Left ventricle myocardium superior (tissue), 1 donor: ENCODE results near the gene DAP. TPM values are rescaled to one million over a fixed set of nuclear protein-coding genes. Genes with fewer than 3 reads are reported as not detected.
"Not testable (repeated sequence)": the region's sequence is repeated elsewhere in the genome, so short reads cannot be mapped to it uniquely, and the experiment has no call there.

Experiments
- ATAC-seq: fragments of 200-7000 bp; cut with Tn5 transposase; one replicate; pipeline ENCODE4 v1.9.1; 2020; ENCODE audit warnings: mild to moderate bottlenecking, moderate library complexity
- DNase-seq: peaks from one replicate; pipeline ENCODE4 v3.0.0-alpha.2; 2020
- intact Hi-C: fragments of 100-400 bp; cut with micrococcal nuclease; formaldehyde crosslinking; loops from one replicate; pipeline ENCODE4 v1.11.0; 2022
- long read RNA-seq: library from polyadenylated mRNA; unstranded; transcript quantifications from one replicate; pipeline ENCODE4 v2.0.0, GENCODE V29; 2021
- total RNA-seq: library from RNA; stranded (reverse); fragmentation: NEBNext Ultra II Directional; extraction: Animal tissue kit (Norgen Biotek cat#: 25700); gene quantifications from one replicate; pipeline ENCODE4 v1.2.1, GENCODE V29; 2021
- donor health status: DM: no; HTN: yes; CAD: no; lungs with severe emphysema.

DAP gene, protein sequence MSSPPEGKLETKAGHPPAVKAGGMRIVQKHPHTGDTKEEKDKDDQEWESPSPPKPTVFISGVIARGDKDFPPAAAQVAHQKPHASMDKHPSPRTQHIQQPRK
- 16.9 TPM for total RNA-seq
- long read RNA-seq, transcript DAP-201 (4 exons, 2,339 nt), result major isoform, 35 of 49 reads
- long read RNA-seq, partial matches to known transcripts, result 2 of 49 reads
- long read RNA-seq, other reads (novel, unspliced or antisense), result 11 of 49 reads

DNA sequence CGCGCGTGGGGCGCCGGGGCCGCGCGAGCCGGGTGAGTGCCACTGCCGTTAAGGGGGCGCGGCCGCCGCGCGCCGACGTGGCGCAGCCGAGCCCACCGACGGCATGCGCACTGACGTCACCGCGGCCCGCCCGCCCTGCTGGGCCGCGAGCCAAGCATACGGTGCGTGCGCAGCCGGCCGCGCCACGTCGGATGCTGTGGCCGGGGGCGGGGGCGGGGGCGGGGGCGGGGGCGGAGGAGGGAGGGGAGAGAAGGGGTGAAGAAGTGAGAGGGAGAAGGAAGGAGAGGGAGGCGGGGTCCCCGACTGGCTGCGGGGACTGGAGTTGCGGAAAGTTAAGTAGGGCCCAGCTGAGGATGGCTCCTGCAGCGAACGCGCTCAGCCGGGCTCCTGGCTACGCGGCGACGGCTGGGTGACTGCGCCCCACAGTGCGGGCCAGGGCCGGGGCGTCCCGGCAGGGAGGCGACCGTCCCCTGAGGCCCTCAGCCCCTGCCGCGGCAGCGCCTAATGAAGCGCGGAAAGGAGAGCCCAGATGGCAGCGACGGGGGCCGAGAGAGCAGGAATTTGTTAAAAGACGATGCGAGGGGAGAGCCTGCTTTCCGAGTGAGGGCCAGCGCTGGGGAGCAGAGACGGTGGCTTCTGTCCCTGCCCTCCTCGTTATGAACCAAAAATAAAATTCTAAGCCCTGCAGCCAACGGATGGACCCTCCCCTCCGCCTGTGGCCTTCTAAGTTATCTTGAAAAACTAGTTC is at the start of gene DAP:
DAP (minus strand) TSS at position 50 of the 748 bp plus-strand sequence. CDS start 166 bp downstream, outside the sequence.
- peak; percentile 90 for ATAC-seq
- intact Hi-C loops, result no loop called here
- peak; percentile 94 for DNase-seq

DNA sequence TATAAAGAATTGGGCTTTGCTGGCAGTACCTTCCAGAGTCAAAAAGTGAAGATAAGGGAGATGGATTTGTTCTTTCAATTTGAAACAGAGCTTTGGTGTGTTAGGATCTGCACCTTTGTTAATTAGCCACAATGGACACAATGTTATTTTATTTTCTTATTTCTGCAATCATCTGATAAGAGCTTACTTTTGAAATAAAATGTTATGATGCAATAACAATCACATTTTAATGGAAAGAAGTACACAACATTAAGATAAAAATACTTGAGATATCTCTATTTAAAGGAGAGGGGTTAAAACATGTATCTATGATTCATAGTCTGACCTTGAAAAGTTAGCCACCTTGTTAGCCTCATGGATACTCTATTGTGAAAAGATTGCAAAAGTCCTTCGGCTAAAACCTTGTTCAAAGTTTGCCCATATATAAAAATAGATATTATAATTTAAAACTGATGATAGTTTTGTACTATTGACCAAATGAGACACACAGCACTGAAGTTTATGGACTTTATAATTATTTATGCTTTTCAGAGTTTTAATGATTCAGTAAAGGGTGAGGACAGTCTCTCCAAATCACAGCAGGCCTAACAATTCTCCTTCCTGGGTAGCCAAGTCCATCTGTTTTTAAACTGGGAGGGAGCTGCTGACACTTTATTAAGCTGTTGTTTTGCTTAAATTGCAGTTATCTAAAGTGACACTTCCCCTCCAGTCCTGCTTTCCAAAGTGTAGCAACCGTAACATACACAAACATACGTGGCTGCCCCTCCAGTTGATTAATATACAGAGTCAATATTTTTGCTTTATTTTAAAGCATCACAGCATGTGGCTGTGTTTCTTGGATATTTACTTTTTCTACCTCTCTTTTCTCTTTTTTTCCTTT is 47.6 kb upstream of the DAP start:
- intact Hi-C loops, result no loop called here
- DNase-seq, result no peak
- no peak for ATAC-seq

DNA sequence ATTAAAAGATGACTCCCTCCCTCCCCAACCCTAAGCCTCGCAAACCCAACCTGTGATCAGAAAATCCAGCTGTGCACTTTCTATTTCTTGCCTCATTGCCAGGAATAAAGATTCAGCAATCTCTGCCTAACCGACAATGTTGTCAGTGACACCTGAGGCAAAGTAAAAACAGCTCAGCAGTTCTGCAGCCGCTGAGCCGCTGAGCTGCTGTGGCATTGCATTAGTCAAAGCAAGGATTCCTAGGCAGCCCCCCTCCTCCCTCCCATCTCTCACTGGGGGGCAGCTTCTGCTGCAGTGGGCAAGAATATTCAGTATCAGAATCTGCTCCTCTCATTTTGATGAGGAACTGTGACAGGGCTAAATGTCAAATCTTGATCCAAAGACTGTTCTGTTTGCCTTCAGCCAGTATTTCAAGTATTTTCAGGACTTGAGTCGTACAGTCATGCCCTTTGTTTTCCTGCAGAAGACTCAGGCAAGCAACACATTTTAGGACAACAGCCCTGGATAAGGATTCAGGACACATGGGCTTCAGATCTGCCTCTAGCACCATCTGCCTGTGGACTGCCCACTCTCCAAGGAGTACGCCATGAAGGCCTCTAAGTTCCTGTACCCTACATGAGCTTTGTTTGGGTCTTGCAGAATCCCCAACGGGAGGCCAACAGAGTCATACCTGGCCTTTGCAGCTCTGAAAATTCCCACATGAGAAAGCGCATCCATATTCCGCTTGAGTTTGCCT is 41.1 kb upstream of the DAP start:
- DNase-seq, result no peak
- ATAC-seq, result peak; percentile 54
- intact Hi-C loops, result no loop called here

DNA sequence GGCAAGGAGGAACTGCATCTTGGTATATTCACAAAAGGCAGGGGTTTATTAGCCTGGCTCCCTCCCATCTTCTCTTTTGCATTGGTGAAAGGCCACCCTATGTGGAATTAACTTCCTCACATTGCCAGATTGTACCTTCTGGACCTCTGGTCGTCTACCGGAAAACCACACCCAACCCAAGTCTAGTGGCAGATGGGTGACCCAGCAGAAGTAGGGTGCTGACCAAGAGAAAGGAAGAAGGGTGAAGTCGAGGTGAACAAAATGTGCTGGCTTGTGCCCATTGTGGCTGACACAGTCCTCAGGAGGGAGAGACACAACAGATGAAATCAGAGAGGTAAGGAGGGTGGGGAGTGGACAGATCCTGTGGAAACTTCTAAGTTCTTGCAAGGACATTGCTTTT is 39.8 kb upstream of the DAP start:
- intact Hi-C loops, result no loop called here
- DNase-seq (no peak), ATAC-seq (no peak)

DNA sequence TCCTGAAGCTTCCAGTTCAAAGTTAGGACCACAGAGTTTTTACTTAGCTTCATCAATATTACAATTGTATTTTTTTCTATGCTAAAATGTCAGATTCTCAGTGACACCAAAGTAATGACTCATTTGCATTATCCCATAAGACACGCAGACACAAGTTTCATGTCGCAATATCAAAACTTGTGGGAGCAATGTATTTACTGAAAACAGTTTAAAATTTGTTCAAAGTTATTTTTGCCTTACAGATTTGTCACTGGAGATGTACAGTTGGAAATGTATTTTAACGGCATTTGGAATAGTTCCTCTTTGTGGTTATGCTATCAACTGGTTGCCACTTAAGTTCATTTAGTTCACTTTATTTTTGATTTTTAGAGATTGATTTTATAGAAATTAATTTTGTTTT is 36.2 kb upstream of the DAP start:
- ATAC-seq (no peak), DNase-seq (no peak)
- intact Hi-C loops, result no loop called here

DNA sequence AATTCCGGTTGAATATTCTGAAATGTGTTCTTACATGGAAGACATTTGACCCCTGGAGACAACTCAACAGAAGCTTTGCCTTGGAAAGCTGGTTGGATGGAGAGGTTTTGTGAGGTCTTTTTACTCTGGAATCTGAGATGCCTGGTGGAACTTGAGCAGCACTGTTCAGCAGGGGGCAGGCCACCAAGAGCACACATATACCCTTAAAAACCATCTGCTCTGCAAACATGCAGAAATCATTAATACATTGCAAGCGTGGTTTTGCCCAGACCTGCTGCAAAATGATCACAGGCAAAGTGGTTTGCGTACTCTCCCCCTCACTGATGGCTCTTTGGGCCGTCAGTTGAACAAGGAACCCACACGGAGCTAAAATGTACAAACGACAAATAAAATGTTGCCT is 32.8 kb upstream of the DAP start:
- intact Hi-C loops, result no loop called here
- DNase-seq, result no peak

DNA sequence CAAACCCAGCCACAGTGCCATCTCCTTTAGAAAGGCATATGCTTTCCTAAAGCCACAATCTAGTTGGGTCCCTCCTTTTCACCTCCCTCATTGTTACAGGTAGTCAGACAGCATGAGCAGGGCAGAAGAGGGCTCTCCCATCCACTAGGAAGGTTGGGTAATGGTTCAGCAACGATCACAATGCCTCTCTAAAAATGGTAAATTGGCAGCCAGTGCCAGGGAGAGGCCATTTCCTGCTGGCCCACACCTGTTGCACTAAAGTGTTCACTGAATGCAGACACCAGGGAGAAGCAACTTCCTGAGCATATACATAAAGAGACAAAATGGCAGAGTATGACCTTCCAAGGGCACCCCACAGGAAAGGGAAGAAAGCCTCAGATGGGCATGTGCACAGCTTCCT is 31.3 kb upstream of the DAP start:
- intact Hi-C loops, result no loop called here
- no peak for ATAC-seq

More for the DNA sequence above, 32.8 kb upstream of the DAP start:
- ATAC-seq, result no peak

DNA sequence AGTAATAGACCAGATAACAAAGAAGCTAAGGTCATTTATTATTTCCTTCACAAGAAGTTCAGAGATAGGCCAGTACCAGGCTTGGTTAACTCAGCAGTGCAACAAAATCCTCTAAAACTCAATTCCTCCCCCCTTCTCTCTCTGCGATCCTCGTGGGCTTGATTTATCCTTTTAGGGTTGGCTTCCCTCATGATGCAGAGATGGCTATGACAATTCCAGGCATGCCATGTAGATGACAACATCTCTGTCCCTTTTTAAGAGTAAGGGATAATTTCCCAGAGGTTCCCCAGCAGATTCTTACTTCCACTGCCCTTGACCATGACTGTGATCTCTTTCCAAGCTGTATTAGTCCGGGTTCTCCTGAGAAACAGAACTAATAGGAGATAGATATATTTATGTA is 28.7 kb upstream of the DAP start:
- intact Hi-C loops, result no loop called here
- DNase-seq (no peak), ATAC-seq (no peak)

More for the DNA sequence above, 31.3 kb upstream of the DAP start:
- no peak for DNase-seq

DNA sequence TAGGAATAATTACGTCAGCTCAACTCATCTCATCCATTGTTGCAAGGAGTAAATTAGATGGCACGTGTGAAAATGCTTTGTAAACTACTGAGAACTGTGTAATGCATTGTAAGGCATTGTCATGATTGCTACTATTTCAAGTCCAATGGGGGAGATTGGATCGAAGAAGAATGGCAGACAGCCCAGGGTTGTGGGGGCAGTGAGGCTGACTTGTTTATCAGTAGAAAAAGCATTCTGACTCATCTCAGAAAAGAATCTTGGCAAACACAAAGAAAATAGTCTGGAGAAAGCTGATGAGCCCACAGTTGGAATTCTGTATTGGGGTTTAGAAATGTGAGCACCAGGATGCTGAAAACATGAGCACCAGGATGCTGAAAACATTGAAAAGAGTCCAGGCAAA is 28.0 kb upstream of the DAP start:
- ATAC-seq, result peak; percentile 31
- DNase-seq, result peak; percentile 54
- intact Hi-C loops, result no loop called here

DNA sequence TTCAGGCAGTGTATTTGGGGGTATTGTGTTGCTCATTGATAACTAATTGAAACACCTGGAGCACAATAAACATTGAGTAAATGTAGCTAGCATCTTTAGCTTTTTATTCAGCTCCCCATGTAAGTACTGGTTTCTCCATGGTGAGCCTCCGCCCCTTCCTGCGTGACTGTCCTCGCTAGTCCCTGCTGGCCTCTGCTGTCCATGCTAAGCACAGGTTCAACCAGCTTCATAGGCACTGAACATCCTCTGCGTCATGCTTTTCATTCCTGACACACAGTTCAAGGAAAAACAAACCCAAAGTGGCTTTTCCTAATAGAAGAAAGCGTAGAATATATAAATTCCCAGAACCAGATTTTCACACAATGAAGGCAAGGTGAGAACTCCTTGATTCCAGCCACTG is 27.3 kb upstream of the DAP start:
- intact Hi-C loops, result no loop called here
- DNase-seq (no peak), ATAC-seq (no peak)

DNA sequence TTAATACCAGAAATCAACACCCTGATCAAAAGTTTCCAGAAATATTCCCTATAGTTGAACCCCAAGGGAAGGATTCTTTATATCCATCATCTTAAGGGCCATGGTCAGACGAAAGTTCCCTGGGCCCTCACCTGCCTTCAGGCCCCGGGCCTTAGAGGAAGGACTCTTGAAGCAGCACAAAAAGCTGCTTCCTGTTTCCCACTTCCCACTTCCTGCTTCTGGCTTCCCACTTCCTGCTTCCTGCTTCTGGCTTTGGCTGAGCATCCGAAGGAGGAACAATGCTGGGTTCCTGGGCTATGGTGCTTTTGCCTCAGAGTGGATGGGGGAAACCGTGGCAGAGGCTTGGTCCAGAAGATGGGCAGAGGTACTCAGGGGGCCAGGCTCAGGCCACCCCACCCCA is 25.8 kb upstream of the DAP start:
- no peak for DNase-seq
- intact Hi-C loops, result no loop called here
- no peak for ATAC-seq

DNA sequence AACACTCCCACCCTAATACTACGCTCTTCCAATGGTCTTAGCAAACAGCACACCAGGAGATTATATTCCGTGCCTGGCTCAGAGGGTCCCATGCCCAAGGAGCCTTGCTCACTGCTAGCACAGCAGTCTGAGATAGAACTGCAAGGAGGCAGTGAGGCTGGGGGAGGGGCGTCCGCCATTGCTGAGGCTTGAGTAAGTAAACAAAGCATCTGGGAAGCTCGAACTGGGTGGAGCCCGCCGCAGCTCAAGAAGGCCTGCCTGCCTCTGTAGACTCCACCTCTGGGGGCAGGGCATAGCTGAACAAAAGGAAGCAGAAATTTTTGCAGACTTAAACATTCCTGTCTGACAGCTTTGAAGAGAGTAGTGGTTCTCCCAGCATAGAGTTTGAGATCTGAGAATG is 19.2 kb upstream of the DAP start:
- intact Hi-C loops, DNase-seq, ATAC-seq: not testable (repeated sequence)

DNA sequence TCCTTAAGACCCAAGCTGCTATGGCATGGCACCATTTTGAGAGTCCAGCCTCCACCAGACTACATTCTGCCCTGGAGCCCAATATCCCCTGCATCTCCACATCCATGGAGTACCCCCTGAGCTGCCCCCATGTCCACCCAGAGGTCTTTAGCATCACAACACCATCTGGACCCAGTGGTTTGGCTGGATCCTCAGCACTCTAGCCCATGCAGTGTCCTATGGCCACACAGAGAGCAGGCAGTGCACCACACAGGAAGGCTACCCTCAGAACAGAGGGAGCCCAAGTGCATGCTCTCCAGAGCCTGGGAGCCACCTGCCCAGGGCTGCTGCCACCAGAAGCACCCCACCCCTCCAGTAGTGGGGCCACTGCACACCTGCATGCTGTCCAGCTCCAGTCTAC is 18.6 kb upstream of the DAP start:
- no peak for ATAC-seq
- intact Hi-C loops, result no loop called here

DNA sequence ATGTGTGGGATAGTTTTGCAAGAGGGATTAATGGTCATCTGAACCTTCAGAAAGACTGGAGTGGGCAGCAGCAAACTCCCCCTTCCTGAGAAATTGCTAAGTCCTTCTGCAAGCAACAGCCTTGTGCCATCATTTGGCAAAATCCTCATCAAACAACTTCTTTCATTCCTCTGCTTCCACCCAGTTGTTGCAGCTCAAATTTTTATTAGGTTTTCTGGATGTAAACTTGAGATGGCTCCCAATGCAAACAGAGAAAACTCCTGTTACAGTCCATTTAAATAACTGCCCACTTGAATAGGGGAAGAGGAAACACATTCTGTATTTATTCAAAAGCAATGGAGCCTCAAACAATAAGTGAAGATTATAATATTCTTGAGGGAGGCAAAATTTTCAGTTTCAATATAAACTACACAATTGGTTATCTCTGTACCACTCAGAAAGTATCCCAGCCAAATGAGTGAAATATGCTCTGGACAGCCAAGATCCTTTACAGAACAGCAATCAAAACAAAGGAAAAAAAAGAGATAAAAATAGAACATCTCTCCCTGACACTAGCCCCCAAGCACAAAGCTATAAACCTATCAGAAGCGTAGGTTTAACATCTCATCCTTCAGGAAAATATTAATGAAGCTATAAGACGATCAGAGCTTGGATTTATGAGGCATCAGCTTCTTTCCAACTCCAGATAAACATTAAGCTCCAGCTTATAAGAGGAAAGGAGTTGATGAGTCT is 17.3 kb upstream of the DAP start:
- DNase-seq (no peak), ATAC-seq (no peak)
- intact Hi-C loops, result no loop called here

More for the DNA sequence above, 18.6 kb upstream of the DAP start:
- DNase-seq, result no peak

DNA sequence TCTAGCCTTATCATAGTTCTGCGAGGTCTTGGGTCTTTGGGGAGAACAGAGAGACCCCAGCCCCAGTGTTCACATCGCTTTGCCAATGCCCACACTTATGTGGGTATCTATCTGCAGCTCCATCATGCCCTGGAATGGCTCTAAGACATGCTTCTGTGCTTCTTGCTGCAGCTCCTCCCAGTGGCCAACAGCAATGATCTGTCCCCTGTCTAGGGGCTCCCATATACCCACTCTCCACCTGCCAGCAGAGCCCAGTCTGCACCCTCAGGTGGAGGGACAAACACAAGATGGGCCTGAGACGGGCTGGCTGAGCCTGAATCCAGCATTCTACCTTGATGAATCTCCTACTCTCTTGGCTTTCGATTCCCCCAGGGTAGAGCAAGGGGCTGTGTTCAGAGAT is 14.6 kb upstream of the DAP start:
- DNase-seq (no peak), ATAC-seq (no peak)
- intact Hi-C loops, result no loop called here

DNA sequence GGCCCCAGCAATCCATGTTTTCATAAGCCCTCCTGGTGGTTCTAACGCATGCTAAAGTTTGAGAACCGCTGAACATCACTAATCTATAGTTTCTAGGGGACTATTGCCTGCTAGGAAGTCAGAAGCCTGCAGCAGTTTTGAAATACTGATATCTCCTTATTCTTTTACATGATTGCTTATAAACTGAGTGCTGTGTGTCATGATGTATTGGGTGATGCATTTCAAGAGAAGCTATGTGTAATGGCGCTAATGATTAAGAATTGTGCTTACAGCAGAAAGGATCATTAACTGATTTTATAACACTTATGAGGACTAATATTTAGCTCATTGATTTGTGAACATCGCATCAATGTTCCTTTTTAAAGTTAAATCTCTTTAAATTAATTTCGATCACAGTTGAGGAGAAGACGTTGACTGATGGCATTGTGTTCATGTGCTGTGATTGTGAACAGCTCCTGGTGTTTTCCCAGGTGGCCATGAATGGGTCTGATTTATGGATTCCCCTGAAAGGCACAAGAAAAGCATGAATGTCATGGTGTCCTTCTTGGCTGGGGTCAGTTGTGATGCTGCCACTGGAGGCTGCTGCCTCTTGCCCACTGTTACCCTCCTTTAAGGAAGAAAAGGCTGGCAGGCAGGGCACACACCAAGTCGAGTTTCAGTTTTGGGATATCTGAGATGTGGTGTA is 12.0 kb upstream of the DAP start:
- ATAC-seq (no peak), DNase-seq (no peak)
- intact Hi-C loops, result no loop called here

DNA sequence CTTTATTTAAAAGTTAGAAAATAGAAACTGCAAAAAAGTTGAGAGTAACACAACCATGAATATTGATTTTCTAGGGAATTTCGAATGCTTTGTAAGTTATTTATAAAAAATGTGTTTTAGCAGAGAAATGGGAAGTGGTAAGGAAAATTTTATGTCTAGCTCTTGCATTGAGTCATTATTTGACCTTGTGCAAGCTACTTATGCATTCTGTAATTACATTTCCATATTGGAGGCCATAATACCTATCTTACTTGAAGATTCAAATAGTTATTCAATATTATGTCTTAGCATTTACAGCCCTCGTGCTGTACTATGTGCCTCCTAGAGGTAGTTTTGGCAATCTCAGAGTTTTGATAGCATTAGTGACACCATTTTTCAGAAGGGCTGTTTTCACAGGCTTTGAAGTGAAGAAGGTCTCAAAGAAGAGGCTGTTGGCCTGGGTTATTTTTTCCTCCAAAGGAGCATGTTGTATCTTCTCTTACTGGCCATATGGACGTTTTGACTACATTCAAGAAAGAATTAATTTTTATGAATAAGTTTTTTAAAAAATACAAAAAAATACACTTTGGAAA is 7.4 kb upstream of the DAP start:
- no peak for DNase-seq
- intact Hi-C loops, result no loop called here
- no peak for ATAC-seq
